ENCODE measurements around the gene HMSD. TPM values are rescaled to one million over a fixed set of nuclear protein-coding genes. Genes with fewer than 3 reads are reported as not detected.
"Not testable (repeated sequence)": the region's sequence is repeated elsewhere in the genome, so short reads cannot be mapped to it uniquely, and the experiment has no call there.

HMSD gene, protein sequence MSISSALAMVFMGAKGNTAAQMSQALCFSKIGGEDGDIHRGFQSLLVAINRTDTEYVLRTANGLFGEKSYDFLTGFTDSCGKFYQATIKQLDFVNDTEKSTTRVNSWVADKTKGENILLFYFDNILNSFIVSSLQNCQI
- 1 to 10 TPM; 3.0 to 9.5 (median 6.8) TPM for total RNA-seq

- peak; percentile 81 to 83 for ATAC-seq
- DNase-seq = peak; percentile 32
- no peaks in the 10 kb centered on the region for H3K36me3 Mint-ChIP-seq (ENCODE audit: insufficient read depth)
Observed at GRCh38 chr18:63949068-63949737, at the start of gene HMSD. Gene HMSD (plus strand): TSS chr18:63949301. CDS start chr18:63953456, 4,155 bp downstream.

DNA sequence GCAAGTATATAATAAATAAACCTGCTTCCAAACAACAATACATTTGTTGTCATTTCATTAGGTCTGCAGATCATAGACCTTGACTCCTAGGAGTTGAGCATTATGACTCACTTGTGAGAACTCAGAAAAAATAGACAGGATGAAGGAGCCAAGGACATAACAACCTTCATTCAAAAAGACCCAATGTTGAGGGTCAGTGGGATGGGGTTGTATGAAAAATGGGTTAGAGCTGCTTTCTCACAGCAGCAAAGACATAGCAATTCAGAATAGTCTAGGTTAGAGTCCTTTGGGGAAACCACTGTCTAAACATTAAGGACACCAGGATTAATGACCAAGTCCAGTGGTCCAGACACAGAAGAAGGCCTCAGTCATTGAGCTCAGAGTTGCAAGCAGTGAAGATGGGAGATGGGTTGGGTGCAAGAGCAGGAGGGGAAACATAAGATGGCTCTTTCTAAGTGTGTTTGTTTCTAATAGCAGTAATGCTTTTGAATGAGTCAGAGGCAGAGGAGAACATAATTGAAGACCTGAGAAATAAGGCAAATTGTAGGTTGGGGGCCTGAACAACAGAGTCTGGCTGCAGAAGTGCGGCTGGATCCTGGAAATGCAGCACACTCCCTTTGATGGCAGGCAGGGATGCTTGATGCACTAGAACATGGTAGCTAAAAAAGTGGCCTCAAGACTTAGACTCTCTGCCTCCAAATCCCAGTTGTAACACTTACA lies 45.1 kb upstream of the HMSD start:
- Mint-ChIP-seq H3K4me1 (ENCODE audit: low read depth) (no peaks in the 10 kb centered on the region), H3K27me3 (ENCODE audit: low read depth) (peaks cover 9% of the 10 kb centered on the region), H3K4me3 (no peak overlapping the region), H3K9me3 (no peaks in the 10 kb centered on the region), H3K36me3 (ENCODE audit: insufficient read depth) (no peaks in the 10 kb centered on the region)
- DNase-seq (no peak), ATAC-seq (no peak)

More at GRCh38 chr18:63949068-63949737, at the start of gene HMSD:
- H3K27me3 Mint-ChIP-seq (ENCODE audit: low read depth) = peaks cover 21% of the 10 kb centered on the region
- peaks cover 36% of the 10 kb centered on the region for H3K4me1 Mint-ChIP-seq (ENCODE audit: low read depth)
- peaks cover 7% of the 10 kb centered on the region for H3K9me3 Mint-ChIP-seq
- H3K4me3 Mint-ChIP-seq = peak within 1 kb of the TSS; percentile 76

DNA sequence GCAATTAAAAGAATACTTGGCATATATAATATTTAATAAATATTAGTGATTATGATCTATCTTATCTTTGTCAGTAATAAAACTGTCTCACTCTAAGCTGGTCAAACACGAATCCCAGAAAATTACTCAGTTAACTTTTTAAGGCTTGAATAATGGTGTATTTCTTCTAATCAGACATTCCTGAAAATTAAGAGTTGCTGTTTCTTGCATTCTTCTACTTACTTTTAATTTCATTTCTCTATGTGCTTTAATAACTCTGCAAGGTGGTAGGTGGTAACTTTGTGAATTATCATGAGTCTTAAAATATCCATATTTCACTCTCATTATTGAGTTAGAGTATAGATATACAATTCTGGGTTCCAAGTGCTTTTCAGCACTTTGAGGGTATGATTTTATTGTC lies 44.4 kb upstream of the HMSD start:
- no peaks in the 10 kb centered on the region for H3K9me3 Mint-ChIP-seq
- no peak for DNase-seq
- ATAC-seq = no peak
- no peaks in the 10 kb centered on the region for H3K4me1 Mint-ChIP-seq (ENCODE audit: low read depth)
- peaks cover 9% of the 10 kb centered on the region for H3K27me3 Mint-ChIP-seq (ENCODE audit: low read depth)
- H3K36me3 Mint-ChIP-seq (ENCODE audit: insufficient read depth) = no peaks in the 10 kb centered on the region
- no peak overlapping the region for H3K4me3 Mint-ChIP-seq

DNA sequence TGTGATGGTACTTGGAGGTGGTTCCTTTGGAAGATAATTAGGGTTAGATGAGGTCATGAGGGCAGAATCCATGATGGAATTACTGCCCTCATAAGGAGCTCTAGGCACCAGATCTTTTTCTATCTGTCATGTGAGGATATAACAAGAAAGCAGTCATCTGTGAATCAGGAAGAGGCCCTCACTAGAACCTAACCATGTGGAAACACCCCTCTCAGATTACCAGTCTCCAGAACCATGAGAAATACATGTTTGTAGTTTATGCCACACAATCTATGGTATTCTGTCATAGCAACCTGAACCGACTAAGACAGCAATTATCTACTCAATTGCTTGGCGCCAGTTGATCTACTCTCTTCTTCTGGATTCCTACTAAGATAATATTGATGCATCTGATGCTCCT lies 43.7 kb upstream of the HMSD start:
- ATAC-seq = no peak
- no peak overlapping the region for H3K4me3 Mint-ChIP-seq

GRCh38 chr18:63906056-63906455 lies 43.0 kb upstream of the HMSD start:
- H3K4me1 Mint-ChIP-seq (ENCODE audit: low read depth) = no peaks in the 10 kb centered on the region
- DNase-seq (no peak), ATAC-seq (no peak)
- H3K36me3 Mint-ChIP-seq (ENCODE audit: insufficient read depth) = no peaks in the 10 kb centered on the region
- no peaks in the 10 kb centered on the region for H3K9me3 Mint-ChIP-seq
- H3K27me3 Mint-ChIP-seq (ENCODE audit: low read depth) = peaks cover 9% of the 10 kb centered on the region
- no peak overlapping the region for H3K4me3 Mint-ChIP-seq

More for the DNA sequence above, 43.7 kb upstream of the HMSD start:
- no peaks in the 10 kb centered on the region for H3K36me3 Mint-ChIP-seq (ENCODE audit: insufficient read depth)
- no peaks in the 10 kb centered on the region for H3K9me3 Mint-ChIP-seq
- H3K27me3 Mint-ChIP-seq (ENCODE audit: low read depth) = peaks cover 8% of the 10 kb centered on the region
- H3K4me1 Mint-ChIP-seq (ENCODE audit: low read depth) = no peaks in the 10 kb centered on the region
- DNase-seq = no peak

GRCh38 chr18:63907664-63908063 lies 41.4 kb upstream of the HMSD start, which contains the start of gene SERPINB10:
Gene SERPINB10 (plus strand): TSS chr18:63907958. CDS start chr18:63915511, 7,553 bp downstream.
- DNase-seq (no peak), ATAC-seq (no peak)
- Mint-ChIP-seq H3K27me3 (ENCODE audit: low read depth) (peaks cover 16% of the 10 kb centered on the region), H3K36me3 (ENCODE audit: insufficient read depth) (no peaks in the 10 kb centered on the region), H3K4me3 (no peak within 1 kb of the TSS), H3K9me3 (no peaks in the 10 kb centered on the region), H3K4me1 (ENCODE audit: low read depth) (no peaks in the 10 kb centered on the region)

DNA sequence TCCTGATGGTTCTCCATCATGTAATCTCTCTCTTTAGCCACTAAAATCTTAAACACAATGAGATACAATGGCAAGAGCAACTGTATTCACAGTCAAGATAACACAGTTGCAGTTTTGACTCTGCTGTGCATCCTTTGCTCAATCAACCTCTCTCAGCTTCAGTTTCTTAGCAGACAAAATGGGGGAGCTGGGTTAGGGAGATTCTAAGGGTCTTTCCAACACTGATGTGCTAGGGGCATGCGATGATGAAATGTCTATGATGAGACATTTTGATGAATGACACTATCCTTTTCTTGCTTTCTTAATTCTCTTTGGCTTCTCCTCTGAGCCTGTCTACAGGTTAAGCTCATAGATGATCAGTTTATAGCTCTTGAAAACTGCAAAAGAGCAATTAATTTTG lies 40.2 kb upstream of the HMSD start:
- Mint-ChIP-seq H3K9me3 (no peaks in the 10 kb centered on the region), H3K4me1 (ENCODE audit: low read depth) (no peaks in the 10 kb centered on the region), H3K27me3 (ENCODE audit: low read depth) (peaks cover 19% of the 10 kb centered on the region), H3K4me3 (no peak overlapping the region), H3K36me3 (ENCODE audit: insufficient read depth) (no peaks in the 10 kb centered on the region)
- DNase-seq (no peak), ATAC-seq (peak; percentile 23 to 28)

- DNase-seq (no peak), ATAC-seq (peak; percentile 46 to 56)
- no peak overlapping the region for H3K4me3 Mint-ChIP-seq
- H3K4me1 Mint-ChIP-seq (ENCODE audit: low read depth) = no peaks in the 10 kb centered on the region
- no peaks in the 10 kb centered on the region for H3K36me3 Mint-ChIP-seq (ENCODE audit: insufficient read depth)
- no peaks in the 10 kb centered on the region for H3K9me3 Mint-ChIP-seq
- H3K27me3 Mint-ChIP-seq (ENCODE audit: low read depth) = peaks cover 24% of the 10 kb centered on the region
Observed at GRCh38 chr18:63909870-63910269, 39.2 kb upstream of the HMSD start.

GRCh38 chr18:63917817-63918216 lies 31.3 kb upstream of the HMSD start:
- H3K9me3 Mint-ChIP-seq = no peaks in the 10 kb centered on the region
- H3K27me3 Mint-ChIP-seq (ENCODE audit: low read depth) = peaks cover 24% of the 10 kb centered on the region
- no peak overlapping the region for H3K4me3 Mint-ChIP-seq
- no peaks in the 10 kb centered on the region for H3K4me1 Mint-ChIP-seq (ENCODE audit: low read depth)
- no peaks in the 10 kb centered on the region for H3K36me3 Mint-ChIP-seq (ENCODE audit: insufficient read depth)
- no peak for ATAC-seq
- no peak for DNase-seq

GRCh38 chr18:63922049-63922448 lies 27.1 kb upstream of the HMSD start:
- Mint-ChIP-seq H3K4me1 (ENCODE audit: low read depth) (no peaks in the 10 kb centered on the region), H3K4me3 (no peak overlapping the region), H3K36me3 (ENCODE audit: insufficient read depth) (no peaks in the 10 kb centered on the region), H3K27me3 (ENCODE audit: low read depth) (peaks cover 28% of the 10 kb centered on the region), H3K9me3 (no peaks in the 10 kb centered on the region)
- DNase-seq (no peak), ATAC-seq (no peak)

- DNase-seq (no peak), ATAC-seq (no peak)
- Mint-ChIP-seq H3K9me3 (no peaks in the 10 kb centered on the region), H3K4me1 (ENCODE audit: low read depth) (no peaks in the 10 kb centered on the region), H3K36me3 (ENCODE audit: insufficient read depth) (no peaks in the 10 kb centered on the region), H3K4me3 (no peak overlapping the region), H3K27me3 (ENCODE audit: low read depth) (peaks cover 23% of the 10 kb centered on the region)
Observed at GRCh38 chr18:63924551-63924950, 24.6 kb upstream of the HMSD start.

GRCh38 chr18:63928331-63928730 lies 20.8 kb upstream of the HMSD start:
- H3K9me3 Mint-ChIP-seq = no peaks in the 10 kb centered on the region
- no peaks in the 10 kb centered on the region for H3K4me1 Mint-ChIP-seq (ENCODE audit: low read depth)
- no peak for ATAC-seq
- H3K36me3 Mint-ChIP-seq (ENCODE audit: insufficient read depth) = no peaks in the 10 kb centered on the region
- H3K4me3 Mint-ChIP-seq = no peak overlapping the region
- no peak for DNase-seq
- peaks cover 20% of the 10 kb centered on the region for H3K27me3 Mint-ChIP-seq (ENCODE audit: low read depth)

DNA sequence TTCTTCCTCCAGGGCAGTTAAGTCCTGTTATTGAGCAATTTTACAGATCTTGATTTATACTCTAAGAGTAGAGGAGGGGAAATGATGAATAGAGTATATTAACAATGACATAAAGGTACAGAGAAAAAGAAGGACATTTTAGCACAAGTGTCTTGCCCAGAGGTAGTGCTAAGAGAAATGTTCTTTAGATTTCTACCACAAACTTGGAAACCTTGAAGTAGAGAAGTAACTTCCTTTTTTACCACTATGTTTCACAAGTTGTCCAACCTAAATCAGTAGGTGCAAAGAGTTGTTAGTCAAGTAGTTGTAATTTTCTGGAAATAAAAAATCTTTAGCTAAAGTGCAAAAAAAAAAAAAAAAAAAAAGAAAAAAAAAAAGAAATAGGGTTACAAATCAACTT lies 19.7 kb upstream of the HMSD start:
- not testable (repeated sequence) for H3K36me3 Mint-ChIP-seq (ENCODE audit: insufficient read depth); H3K4me1 Mint-ChIP-seq (ENCODE audit: low read depth); H3K9me3 Mint-ChIP-seq; H3K4me3 Mint-ChIP-seq; ATAC-seq; DNase-seq
- peaks cover 13% of the 10 kb centered on the region for H3K27me3 Mint-ChIP-seq (ENCODE audit: low read depth)

- Mint-ChIP-seq H3K27me3 (ENCODE audit: low read depth) (peaks cover 8% of the 10 kb centered on the region), H3K36me3 (ENCODE audit: insufficient read depth) (no peaks in the 10 kb centered on the region), H3K9me3 (no peaks in the 10 kb centered on the region), H3K4me3 (no peak overlapping the region), H3K4me1 (ENCODE audit: low read depth) (no peaks in the 10 kb centered on the region)
- no peak for ATAC-seq
- DNase-seq = no peak
Observed at GRCh38 chr18:63930773-63931354, 18.2 kb upstream of the HMSD start.
